Left colon (tissue), 2 donors: ENCODE results near the gene PPM1L. TPM values are rescaled to one million over a fixed set of nuclear protein-coding genes. Genes with fewer than 3 reads are reported as not detected.

ENCODE experiments used
- ATAC-seq: fragments of 200-7000 bp; cut with Tn5 transposase; one replicate; pipeline ENCODE4 v1.9.1; 2020; ENCODE audit warnings: mild to moderate bottlenecking, moderate library complexity
- DNase-seq, 2 donors: peaks; one replicate each; pipeline ENCODE4 v3.0.0-alpha.2; 2020
- intact Hi-C, 2 donors: fragments of 100-400 bp; cut with DNase I in 1 of 2; cut with micrococcal nuclease in 1 of 2; formaldehyde crosslinking; loops; one replicate each; pipeline versions ENCODE4 v1.11.2 to v1.14.0; 2022; cut with DNase I, micrococcal nuclease
- total RNA-seq, 2 donors: library from RNA; stranded (reverse); fragmentation: NEBNext Ultra II Directional; extraction: Animal tissue kit (Norgen Biotek cat#: 25700); gene quantifications; one replicate each; pipeline ENCODE4 v1.2.1, GENCODE V29; 2021
- donor health status: DM: no; HTN: no; CAD: no.
- donor health status: DM: yes; HTN: yes; CAD: no.

PPM1L gene
- total RNA-seq, 2 donors from 2014 or later: 16.9 to 20.4 TPM

DNA sequence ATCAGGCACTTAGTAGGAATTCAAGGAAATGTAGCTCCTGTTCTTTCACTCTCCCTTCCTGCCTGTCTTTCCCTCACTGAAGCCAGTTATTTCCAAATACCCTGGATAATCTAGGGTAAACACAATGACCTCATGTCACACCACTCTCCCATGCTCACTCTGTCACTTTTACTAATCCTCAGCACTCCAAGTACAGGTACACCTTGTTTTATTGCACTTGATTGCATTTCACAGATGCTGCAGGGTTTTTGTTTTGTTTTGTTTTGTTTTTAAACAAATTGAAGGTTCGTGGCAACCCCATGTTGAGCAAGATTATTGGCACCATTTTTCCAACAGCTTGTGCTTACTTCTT is 40.8 kb downstream of the PPM1L start:
- peak; percentile 88 for ATAC-seq
- DNase-seq: no peak
- intact Hi-C loops: no loop called here

DNA sequence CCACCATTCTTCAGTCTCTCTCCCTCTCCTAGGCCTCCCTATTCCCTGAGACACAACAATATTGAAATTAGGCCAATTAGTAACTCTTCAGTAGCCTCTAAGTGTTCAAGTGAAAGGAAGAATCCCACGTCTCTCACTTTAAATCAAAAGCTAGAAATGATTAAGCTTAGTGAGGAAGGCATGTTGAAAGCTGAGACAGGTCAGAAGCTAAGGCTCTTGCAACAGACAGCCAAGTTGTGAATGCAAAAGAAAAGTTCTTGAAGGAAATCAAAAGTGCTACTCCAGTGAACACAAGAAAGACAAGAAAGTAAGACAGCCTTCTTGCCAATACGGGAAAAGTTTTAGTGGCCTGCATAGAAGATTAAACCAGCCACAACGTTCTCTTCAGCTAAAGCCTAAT is 41.3 kb downstream of the PPM1L start:
- ATAC-seq: no peak
- intact Hi-C loops: no loop called here
- DNase-seq: no peak

DNA sequence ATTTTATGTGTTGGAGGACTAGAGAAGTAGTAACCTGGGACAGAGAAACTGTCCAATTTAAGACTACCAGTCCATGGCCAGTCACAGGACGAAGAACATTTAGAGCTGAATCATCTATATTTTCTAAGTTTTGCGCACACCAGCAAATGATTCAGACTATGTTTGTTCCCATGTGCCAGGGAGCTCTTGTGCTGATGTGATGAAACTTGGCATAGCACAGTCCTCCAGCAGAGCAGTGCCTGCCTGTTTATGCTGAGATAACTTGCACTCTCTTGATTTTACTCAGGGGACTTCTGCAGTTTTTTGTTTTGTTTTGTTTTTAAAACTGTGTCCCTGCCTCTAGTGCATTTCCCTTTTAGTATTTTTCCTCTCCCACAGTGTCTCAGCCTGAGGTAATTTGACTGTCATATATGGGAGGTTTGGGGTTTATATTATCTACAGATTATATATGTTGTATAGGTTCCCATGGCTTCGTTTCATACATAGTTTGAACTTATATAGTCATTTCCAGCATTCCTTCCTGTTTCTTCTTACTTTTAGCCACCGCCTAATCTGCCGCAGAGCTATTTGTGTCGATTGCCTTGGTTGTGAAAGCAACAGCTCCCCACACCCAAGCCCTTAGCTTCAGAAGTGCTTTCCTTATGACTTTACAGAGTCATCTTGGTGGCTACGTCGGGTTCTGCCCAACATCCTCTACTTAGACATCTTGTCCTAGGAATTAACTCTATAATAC is 45.5 kb downstream of the PPM1L start:
- DNase-seq: peak; percentile 33 to 50
- intact Hi-C loops: no loop called here

DNA sequence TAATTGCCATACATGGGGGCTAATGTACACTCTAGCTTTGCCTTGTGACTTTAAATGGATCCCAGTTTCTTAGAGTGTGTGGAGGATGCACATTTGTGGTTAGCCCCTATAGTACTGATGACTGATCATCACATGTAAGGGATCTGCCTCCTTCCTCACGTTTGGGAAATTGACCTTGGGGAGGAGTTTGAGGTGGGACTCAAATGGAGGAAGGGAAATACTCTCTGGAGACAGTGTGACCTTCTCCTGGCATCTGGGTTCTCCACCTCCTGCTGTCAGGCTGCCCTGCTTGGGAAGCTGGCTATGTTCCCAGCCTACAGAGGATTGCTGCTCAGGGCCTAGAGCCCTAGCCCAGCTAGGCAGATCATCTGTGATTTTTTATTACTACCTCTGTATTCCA is 48.7 kb downstream of the PPM1L start:
- intact Hi-C loops: no loop called here
- peak in 1 of 2 donors; percentile 61 for DNase-seq
- no peak for ATAC-seq

More for the DNA sequence above, 45.5 kb downstream of the PPM1L start:
- ATAC-seq: peak; percentile 95

DNA sequence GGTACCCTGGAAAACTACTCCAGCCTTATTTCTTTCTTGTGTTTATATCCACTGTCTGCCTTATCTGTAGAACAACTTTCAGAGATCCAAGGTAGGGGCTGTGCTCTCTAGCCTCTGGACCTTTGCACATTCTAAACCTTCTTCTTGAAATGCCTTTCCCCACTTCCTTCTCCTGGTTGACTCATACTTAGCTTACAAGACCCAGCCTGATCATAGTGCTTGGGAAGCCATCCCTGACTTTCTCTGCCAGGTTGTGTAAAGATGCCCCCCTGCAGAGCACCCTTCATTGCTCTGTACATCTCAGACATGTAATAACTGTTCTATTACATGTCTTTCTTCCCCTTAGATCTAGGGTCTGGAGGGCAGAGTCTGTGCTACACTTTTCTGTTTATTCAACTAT is 50.1 kb downstream of the PPM1L start:
- intact Hi-C loops: no loop called here
- DNase-seq (no peak), ATAC-seq (peak; percentile 54)

DNA sequence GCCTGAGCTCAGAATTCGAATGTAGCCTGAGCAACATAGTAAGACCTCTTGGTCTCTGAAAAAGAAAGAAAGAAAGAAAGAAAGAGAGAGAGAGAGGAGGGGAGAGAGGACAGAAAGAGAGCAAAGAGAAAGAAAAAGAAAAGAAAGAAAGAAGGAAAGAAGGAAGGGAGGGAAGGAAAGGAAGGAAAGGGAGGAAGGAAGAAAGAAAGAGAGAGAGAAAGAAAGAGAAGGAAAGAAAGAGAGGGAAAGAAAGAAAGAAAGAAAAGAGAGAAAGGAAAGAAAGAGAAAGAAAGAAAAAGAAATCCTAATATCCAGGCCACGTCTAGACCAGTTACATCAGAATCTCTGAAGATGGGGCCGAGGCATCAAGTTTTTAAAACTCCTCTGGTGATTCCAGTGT is 50.7 kb downstream of the PPM1L start:
- intact Hi-C loops: no loop called here
- no peak for ATAC-seq
- DNase-seq: no peak

DNA sequence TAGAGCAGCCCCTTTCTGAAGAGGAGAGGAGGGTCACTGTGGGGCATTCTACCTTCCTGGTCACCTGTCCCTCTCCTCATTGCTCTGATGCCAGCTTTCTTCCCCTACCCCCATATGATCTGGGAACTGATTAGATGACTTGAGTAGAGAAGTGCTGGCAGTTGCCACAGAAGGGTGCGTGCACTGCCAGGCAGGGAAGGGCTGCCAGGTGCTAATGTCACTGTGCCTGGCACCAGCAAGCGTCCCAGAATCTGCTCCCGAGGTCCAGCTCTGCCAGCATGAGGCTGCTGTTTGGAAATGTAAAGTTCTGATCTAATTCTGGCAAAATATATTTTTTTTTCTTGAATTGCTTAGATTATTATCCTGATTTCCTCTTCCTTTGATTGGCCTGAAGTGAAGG is 52.8 kb downstream of the PPM1L start:
- DNase-seq: no peak
- ATAC-seq: no peak
- intact Hi-C loops: no loop called here

DNA sequence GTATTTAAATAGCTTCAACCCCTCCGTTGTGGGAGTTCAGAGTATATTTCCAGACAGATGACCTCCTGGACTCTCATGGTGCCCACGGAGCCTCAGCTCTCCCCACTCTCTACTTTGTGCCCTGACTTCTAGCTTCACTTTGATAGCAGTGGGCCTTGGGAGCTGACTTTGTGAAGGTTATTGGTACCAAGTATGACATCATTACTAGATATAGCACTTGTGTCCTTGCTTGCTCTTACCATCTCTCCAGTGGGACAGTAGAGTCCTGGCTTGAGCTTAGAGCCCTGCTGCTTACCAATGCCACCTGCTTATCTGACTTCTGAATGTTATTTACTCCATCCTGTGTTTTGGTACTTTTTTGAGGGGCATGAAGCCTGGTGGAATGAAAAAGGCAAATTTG is 53.4 kb downstream of the PPM1L start:
- intact Hi-C loops: no loop called here
- DNase-seq: no peak
- no peak for ATAC-seq

DNA sequence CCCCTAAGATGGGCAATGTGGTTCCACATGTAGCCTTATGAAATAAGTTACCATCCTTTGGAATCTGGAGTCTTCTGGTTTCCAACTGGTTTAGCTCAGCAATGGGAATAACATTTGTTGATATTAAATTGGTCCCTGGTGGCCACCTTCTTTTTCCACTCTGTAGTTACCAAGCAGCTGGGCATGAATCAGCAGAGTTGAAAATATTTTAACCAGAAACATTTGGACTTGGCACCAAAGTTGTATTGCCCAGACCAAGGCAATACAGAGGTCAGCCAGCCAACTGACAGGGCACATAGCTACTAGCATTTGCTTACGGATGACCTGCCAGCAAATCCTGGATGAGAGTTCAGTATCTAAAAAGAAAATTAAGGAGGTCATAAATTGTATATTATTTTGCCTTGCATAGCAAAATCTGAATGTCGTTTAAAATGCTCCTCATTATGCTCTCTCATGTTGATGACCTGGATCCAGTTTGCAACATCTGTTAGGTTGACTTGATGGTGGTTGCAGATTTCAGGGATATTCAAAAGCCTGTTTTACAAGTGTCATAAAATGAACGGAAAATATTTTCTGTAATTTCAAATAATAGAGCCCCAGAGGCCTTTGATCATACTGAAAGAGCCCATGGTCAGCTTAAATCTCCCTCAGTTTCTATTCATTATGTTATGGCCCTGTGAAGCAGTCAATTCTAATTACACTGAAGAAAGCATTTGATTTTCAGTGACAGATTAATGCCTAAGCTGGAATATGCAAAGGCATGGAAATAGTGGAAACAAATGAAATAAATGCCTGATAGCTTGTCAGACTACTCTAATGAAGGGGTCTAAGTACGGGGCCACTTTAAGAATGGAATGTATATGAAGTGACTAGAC is 54.6 kb downstream of the PPM1L start:
- no peak for DNase-seq
- intact Hi-C loops: no loop called here
- ATAC-seq: no peak

DNA sequence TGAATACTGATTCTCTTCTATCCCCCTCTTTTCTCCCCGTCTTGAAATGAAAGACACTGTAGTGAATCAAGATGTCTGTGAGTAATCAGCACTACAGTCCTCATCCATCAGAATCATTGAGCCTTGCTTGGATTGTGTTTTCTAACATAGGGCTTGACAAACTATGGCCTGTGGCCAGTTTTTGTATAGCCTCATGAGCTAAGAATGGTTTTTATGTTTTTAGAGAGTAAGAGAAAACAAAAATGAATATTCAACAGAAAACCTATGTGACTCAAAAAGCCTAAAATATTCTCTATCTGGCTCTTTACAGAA is 55.2 kb downstream of the PPM1L start:
- intact Hi-C loops: no loop called here
- ATAC-seq (no peak), DNase-seq (no peak)

DNA sequence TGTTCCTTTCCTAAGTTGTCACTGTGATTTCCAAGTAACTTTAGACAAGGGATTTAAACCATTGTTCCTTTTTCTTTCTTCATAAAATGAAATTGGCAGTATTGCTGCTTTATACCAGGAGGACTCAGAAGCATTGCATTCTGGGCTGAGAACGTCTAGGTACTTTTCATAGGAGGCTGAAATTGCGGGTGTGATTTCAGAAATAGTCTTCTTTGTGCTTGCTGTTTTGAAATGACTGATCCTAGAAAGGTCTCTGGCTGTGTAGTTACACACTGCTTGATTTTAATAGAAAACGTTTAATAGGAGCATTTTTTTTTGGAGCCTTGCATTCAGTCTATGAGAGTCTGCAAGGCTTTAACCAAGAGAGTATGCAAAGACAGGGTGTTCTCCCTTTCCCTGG is 56.3 kb downstream of the PPM1L start:
- ATAC-seq (no peak), DNase-seq (no peak)

DNA sequence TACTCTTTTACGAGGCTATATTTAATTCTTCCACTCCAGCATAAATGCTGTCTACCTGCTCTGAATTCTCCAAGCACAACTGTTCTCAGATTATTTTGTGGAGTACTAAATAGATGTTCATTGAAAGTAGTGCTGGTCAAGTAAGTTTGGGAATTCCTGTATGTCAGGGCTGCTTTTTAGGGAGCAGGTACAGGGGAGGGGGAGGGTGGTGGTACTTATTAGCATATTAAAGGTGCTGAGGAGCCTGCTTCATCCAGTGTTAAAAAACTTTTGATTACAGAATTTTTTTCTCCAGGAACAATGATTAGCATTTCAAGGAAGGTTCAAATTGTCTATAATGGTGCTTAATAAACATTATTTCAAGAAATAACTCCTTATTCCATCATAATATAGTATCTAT is 59.2 kb downstream of the PPM1L start:
- ATAC-seq (no peak), DNase-seq (no peak)
- intact Hi-C loops: no loop called here

More for the DNA sequence above, 56.3 kb downstream of the PPM1L start:
- intact Hi-C loops: no loop called here

DNA sequence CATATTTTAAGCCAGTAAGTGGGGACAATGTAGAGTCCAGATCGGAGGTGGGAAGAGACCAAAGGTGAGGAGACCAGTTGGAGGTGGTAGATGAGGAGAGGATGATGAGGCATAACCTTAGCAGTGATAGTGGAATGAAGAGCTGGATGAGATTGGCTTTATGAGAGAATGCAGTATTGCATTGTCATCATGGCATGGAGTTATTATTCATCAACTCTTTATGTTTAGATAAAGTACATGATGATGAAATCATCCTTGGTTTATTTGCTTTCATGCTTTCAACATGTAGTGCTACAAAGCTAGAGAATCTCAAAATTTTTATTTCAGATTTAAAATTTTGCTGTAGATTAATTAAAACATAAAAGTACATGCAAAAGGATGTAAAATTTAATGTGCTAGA is 64.0 kb downstream of the PPM1L start:
- DNase-seq (no peak), ATAC-seq (no peak)
- intact Hi-C loops: no loop called here

DNA sequence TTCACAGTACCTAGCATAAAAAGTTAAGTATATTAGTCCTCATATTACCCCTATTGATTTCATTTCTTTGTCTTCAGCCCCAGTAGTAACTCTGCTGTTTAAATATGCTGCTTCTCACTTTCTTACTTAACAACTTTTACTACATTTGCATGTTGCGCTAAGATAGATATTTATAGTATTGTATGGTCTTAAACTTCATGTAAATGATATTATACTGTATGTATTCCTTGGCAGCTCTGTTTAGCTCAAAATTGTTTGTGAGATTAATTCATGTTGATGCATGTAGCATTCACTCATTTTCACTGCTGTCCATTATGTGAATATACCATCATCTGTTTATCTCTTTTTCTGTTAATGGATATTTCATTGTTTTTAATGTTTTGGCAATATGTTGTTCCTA is 64.4 kb downstream of the PPM1L start:
- no peak for DNase-seq
- no peak for ATAC-seq
- intact Hi-C loops: no loop called here

DNA sequence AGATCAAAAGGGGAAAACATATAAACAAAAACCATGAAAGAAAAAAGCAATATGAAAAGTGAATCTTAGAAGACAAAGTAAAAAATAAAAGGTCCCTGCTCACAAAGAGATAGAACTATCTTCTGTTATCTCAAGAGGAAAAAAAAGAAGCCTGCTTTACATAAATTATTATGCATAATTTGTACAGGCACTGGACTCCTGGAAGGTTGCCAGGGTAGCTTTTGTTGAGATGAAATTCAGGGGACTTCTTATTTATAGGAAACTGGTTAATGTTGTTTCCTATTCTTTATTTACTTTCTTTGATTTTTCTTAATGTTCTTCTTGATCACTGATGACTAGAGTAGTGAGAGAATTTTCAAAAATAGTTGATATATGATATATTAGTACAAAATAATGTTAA is 66.9 kb downstream of the PPM1L start:
- ATAC-seq (no peak), DNase-seq (no peak)
- intact Hi-C loops: no loop called here

DNA sequence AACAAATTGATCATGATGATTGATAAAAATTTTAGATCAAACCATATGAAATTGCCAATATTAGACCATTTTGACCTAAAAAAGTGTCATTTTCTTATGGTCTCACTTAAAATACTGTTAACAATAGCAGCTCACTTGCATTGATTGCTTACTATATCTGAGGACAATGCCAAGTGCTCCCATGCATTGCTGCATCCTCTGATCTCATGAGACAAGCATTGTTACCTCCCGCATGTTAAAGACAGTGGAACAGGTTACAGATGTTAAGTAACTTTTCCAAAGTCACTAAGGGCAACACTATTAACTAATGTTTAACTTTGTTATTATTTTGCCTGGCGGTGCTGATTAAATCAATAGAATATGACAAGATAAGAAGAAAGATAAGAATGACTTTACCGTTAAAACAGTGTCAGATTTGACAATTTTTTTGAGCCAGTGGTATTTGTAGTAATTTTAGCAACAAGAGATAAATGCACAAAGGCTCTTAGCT is 69.3 kb downstream of the PPM1L start:
- DNase-seq (no peak), ATAC-seq (no peak)
- intact Hi-C loops: no loop called here

DNA sequence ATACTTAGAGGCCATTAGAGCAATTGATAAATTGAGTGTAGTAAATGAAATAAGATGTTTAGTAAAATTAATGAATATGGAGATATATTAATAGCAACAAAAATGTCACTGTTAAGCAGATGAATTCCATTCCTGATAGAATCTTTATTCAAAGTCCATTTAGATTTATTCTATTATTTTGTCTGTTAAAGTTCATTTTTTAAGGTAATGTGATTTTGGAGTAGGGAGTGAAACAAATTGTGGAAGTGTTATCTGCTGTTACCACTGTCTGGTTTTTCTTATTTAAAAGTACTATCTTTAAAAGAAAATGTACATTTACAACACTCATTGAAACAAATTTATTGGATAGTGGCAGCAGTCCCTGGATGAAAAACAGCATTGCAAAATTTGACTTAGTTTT is 70.4 kb downstream of the PPM1L start:
- intact Hi-C loops: no loop called here
- DNase-seq (no peak), ATAC-seq (no peak)

DNA sequence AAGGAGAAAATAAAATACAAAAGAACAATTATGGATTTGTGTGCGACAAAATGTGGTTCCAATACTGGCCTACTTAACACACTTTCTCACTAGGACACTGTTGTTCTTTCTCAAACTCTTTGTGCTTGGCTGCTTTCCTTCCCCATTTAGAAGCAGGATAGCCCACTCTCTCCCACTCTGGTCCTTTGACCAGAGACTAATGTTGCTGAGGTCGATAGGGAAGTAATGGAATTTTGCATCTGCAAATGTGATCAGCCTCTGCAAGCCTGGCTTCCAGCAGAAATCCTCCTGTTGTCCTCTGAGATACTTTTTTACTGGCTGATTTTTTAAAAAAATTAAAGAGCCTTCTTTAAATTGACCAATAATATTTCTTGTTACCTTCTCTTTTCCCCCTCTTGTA is 71.0 kb downstream of the PPM1L start:
- ATAC-seq (no peak), DNase-seq (no peak)
- intact Hi-C loops: no loop called here

DNA sequence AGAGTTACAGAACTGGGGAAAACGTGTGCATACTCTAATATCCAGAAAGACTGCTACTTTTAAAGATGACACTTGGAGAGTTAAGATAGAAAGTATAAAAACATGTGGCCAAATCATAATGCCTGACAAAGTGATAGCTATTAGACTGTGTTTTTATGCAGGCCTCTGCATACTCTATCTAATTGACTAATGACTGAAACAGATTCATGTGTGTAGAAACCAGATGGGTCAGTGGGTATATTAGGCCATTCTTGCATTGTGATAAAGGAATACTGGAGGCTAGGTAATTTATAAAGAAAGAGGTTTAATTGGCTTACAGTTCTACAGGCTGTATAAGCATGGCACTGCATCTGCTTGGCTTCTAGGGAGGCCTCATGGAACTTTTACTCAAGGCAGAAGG is 71.5 kb downstream of the PPM1L start:
- DNase-seq (no peak), ATAC-seq (no peak)
- intact Hi-C loops: no loop called here

DNA sequence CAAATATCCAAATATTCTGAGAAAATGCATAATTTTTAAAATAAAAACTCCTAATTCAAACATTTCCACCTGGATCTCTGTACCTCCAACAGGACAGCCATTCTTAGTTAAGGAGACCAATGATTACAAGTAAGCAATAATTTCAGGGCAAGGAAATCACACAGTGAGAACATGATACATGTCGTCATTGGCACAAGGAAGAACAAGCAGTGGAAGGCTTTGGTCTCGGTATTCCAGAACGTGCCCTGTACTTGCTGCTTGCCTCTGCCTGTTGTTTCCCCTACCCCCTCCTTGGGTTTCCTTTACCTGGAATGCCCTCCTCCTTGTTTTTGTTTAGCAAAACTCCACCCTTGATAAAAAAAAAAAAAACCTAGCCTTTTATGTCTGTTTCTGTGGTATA is 72.8 kb downstream of the PPM1L start:
- intact Hi-C loops: no loop called here
- ATAC-seq (no peak), DNase-seq (no peak)
